Left lung (tissue), 10 donors: ENCODE results near the gene RBX1. TPM values are rescaled to one million over a fixed set of nuclear protein-coding genes. Genes with fewer than 3 reads are reported as not detected.
"Not testable (repeated sequence)": the region's sequence is repeated elsewhere in the genome, so short reads cannot be mapped to it uniquely, and the experiment has no call there.

Experiments
- ATAC-seq: fragments of 200-7000 bp; cut with Tn5 transposase; one replicate; pipeline ENCODE4 v1.9.1; 2020; ENCODE audit warnings: moderate library complexity
- DNase-seq, 4 donors: peaks; one replicate each; pipeline ENCODE4 v3.0.0-alpha.2; 2013 to 2020
- H3K27ac ChIP-seq, 2 donors: fragments of 200-600 bp; sonication (generic) in 1 of 2; one replicate each; pipeline versions ENCODE4 v1.5.0 to v1.8.0; 2020 to 2021
- H3K27me3 ChIP-seq, 2 donors: fragments of 200-600 bp; sonication (generic) in 1 of 2; one replicate each; pipeline versions ENCODE4 v1.5.0 to v1.8.0; 2020 to 2021
- H3K36me3 ChIP-seq, 2 donors: fragments of 200-600 bp; sonication (generic) in 1 of 2; one replicate each; pipeline versions ENCODE4 v1.5.0 to v1.8.0; 2020 to 2021
- H3K4me1 ChIP-seq, 2 donors: fragments of 200-600 bp; one replicate each; pipeline ENCODE4 v1.8.0; 2021
- H3K4me3 ChIP-seq, 2 donors: fragments of 200-600 bp; sonication (generic) in 1 of 2; one replicate each; pipeline versions ENCODE4 v1.5.0 to v1.8.0; 2020 to 2021; ENCODE audit warnings: mild to moderate bottlenecking in 1 of 2
- H3K9me3 ChIP-seq, 2 donors: fragments of 200-600 bp; sonication (generic) in 1 of 2; one replicate each; pipeline versions ENCODE4 v1.5.0 to v1.8.0; 2020 to 2021
- intact Hi-C, 2 donors: fragments of 100-400 bp; cut with DNase I; formaldehyde crosslinking; loops; one replicate each; pipeline versions ENCODE4 v1.11.2 to v1.14.2; 2022
- polyA plus RNA-seq, 6 donors: library from polyadenylated mRNA; unstranded; fragments of 120-200 nt; gene quantifications; one replicate each; pipeline ENCODE4 v1.2.1, GENCODE V29; 2013; ENCODE audit not compliant: insufficient read length in 6 of 6
- total RNA-seq, 2 donors: library from RNA; stranded (reverse); fragmentation: NEBNext Ultra II Directional; extraction: Animal tissue kit (Norgen Biotek cat#: 25700); gene quantifications; one replicate each; pipeline ENCODE4 v1.2.1, GENCODE V29; 2021
- TF ChIP-seq, protein P1 (sequence below), 2 donors: fragments of 200-600 bp; sonication (generic) in 1 of 2; IDR thresholded peaks; one replicate each; pipeline versions ENCODE4 v1.5.0 to v1.8.0; 2021; ENCODE audit warnings: antibody characterized with exemption in 2 of 2
- donor health status: DM: no; HTN: yes; CAD: no.
- donor health status: DM: no; HTN: no; CAD: no.

RBX1 gene
- total and polyA plus RNA-seq, 8 donors, result 51.3 to 75.8 (median 68.5) TPM

DNA sequence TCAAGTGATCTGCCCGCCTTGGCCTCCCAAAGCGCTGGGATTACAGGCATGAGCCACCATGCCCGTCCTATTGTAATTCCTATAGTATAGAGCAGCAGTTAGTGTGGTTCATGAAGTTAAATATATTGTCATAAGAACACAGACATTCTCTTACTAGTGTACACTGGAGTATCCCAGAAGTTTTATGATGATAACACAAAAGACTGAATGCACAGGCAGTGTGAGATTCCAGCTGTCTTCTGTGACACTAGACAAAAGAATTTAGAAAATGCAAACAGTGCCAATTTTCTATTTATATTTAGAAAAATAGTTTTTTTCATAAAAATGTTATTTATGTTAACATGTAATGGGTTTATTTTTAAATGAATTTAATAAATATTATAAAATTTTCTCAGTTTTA, 39.4 kb upstream of the RBX1 start:
- Histone ChIP-seq H3K4me1 (no peaks in the 10 kb centered on the region), H3K36me3 (peaks cover 4 to 59% of the 10 kb centered on the region in 2 donors), H3K27ac (no peak overlapping the region), H3K27me3 (no peaks in the 10 kb centered on the region), H3K4me3 (no peak overlapping the region), H3K9me3 (no peaks in the 10 kb centered on the region)
- intact Hi-C loops, result no loop called here
- ATAC-seq (no peak), DNase-seq (peak in 1 of 4 donors; percentile 7)
- TF ChIP-seq, protein P1, sequence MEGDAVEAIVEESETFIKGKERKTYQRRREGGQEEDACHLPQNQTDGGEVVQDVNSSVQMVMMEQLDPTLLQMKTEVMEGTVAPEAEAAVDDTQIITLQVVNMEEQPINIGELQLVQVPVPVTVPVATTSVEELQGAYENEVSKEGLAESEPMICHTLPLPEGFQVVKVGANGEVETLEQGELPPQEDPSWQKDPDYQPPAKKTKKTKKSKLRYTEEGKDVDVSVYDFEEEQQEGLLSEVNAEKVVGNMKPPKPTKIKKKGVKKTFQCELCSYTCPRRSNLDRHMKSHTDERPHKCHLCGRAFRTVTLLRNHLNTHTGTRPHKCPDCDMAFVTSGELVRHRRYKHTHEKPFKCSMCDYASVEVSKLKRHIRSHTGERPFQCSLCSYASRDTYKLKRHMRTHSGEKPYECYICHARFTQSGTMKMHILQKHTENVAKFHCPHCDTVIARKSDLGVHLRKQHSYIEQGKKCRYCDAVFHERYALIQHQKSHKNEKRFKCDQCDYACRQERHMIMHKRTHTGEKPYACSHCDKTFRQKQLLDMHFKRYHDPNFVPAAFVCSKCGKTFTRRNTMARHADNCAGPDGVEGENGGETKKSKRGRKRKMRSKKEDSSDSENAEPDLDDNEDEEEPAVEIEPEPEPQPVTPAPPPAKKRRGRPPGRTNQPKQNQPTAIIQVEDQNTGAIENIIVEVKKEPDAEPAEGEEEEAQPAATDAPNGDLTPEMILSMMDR (IDR thresholded peaks at IDR 0.05), result no peak

DNA sequence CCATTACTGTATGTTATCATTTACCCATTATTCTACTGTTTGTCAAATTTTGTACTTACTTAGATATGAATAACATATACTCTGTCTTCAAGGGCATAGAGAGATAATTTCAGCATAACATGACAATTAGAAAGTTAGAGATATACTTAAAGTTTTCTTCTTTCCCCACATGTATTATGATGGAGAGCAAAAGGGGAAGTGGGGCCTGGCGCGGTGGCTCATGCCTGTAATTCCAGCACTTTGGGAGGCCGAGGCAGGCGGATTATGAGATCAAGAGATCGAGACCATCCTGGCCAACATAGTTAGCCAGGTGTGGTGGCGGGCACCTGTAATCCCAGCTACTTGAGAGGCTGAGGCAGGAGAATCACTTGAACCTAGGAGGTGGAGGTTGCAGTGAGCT, 38.2 kb upstream of the RBX1 start:
- DNase-seq, ATAC-seq, H3K27ac ChIP-seq, H3K4me1 ChIP-seq, H3K4me3 ChIP-seq, H3K9me3 ChIP-seq, H3K27me3 ChIP-seq, intact Hi-C loops: not testable (repeated sequence)
- H3K36me3 ChIP-seq, result peaks cover 4 to 55% of the 10 kb centered on the region in 2 donors

DNA sequence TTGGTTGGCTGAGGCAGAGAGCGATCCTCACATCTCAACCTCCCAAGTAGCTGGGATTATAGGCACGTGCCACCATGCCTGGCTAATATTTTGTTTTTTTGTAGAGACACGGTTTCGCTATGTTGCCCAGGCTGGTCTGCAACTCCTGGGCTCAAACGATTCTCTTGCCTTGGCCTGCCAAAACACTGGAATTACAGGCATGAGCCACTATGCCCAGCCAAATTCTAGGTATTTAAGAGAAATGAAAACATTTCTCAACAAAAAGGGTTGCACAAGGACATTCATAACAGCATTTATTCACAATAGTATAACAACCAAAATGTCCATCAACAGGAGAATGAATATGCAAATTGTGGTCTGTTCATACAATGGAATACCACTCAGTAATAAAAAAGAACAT, 31.7 kb upstream of the RBX1 start:
- Histone ChIP-seq H3K27me3 (no peaks in the 10 kb centered on the region), H3K4me3 (no peak overlapping the region), H3K36me3 (peaks cover 0 to 49% of the 10 kb centered on the region in 2 donors), H3K9me3 (no peaks in the 10 kb centered on the region), H3K4me1 (peaks cover 0 to 5% of the 10 kb centered on the region in 2 donors), H3K27ac (no peak overlapping the region)
- intact Hi-C loops, result no loop called here
- TF ChIP-seq, protein P1 (IDR thresholded peaks at IDR 0.05), result no peak
- ATAC-seq (no peak), DNase-seq (no peak)

DNA sequence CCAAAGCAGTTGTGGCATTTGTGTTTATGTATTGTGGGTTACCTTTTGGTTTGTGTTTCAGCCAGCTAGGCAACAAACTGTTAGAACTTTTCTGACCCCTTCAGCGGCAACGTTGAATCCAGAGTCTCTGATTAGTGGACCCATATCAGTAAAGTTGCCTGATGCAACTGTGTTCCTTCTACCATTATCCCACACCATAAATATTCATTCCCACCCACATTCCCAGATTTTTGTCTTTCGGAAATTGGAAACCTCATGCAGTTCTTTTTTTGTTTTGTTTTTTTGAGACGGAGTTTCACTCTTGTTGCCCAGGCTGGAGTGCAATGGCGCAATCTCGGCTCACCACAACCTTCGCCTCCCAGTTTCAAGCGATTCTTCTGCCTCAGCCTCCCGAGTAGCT, 30.7 kb upstream of the RBX1 start:
- intact Hi-C loops, result no loop called here
- no peaks in the 10 kb centered on the region for H3K27me3 ChIP-seq

DNA sequence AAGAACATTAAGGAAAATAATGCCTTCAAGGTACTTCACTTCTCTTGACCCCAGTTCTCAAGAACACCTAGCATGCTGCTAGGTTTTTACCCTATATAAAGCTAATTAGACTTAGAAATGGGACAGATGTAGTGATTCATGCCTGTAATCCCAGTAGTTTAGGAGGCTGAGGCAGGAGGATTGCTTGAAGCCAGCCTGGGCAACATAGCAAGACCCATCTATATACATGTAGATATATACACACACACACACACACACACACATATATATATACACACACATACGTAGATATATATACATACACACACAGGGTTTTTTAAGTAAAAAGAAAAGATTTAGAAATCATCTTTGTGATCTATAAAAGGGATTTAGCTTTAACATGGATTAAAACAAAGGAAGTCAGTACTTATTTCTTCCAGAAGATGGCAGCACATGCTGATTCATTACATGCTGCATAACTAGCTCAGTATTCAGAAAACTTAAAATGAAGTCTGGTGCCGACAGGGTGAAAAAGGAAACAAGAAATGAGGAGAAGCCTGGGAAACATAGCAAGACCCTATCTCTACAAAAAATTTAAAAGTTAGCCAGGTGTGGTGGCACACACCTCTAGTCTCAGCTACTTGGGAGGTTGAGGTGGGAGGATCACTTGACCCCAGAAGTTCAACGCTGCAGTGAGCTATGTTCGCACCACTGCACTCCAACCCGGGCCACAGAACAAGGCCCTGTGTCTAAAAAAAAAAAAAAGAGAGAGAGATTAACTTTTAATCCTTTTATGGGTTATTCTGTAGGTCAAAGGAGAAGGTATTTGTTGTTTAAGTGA, 28.5 kb upstream of the RBX1 start:
- peaks cover 0 to 50% of the 10 kb centered on the region in 2 donors for H3K36me3 ChIP-seq
- ATAC-seq (peak; percentile 95), DNase-seq (peak in 2 of 4 donors; percentile 60 to 76)
- no peaks in the 10 kb centered on the region for H3K9me3 ChIP-seq
- peaks cover 0 to 5% of the 10 kb centered on the region in 2 donors for H3K4me1 ChIP-seq
- intact Hi-C loops, result no loop called here
- no peak overlapping the region for H3K27ac ChIP-seq
- H3K27me3 ChIP-seq, result no peaks in the 10 kb centered on the region
- TF ChIP-seq, protein P1 (IDR thresholded peaks at IDR 0.05), result peak; percentile 67 to 73
- H3K4me3 ChIP-seq, result no peak overlapping the region

More for the DNA sequence above, 30.7 kb upstream of the RBX1 start:
- Histone ChIP-seq H3K36me3 (peaks cover 0 to 50% of the 10 kb centered on the region in 2 donors), H3K4me1 (peaks cover 0 to 5% of the 10 kb centered on the region in 2 donors), H3K4me3 (no peak overlapping the region), H3K9me3 (no peaks in the 10 kb centered on the region), H3K27ac (no peak overlapping the region)
- DNase-seq (no peak), ATAC-seq (no peak)
- TF ChIP-seq, protein P1 (IDR thresholded peaks at IDR 0.05), result no peak
